RWPE1 (cell line): ENCODE results near the gene MDK.

Experiments
- CTCF ChIA-PET: fragments of 350-600 bp; sonication (Branson Sonifier 250); formaldehyde crosslinking; extraction: SDS; loops from one replicate; lab custom pipeline; 2021; lab: Yijun Ruan, JAX
- POLR2A ChIA-PET: fragments of 400-600 bp; formaldehyde crosslinking; extraction: SDS; loops from one replicate; lab custom pipeline; 2020; ENCODE audit warnings: antibody characterized with exemption; ENCODE audit not compliant: low non-redundant PET; lab: Yijun Ruan, JAX
- DNase-seq: peaks from one replicate; pipeline ENCODE4 v3.0.0; 2012; ENCODE audit warnings: low spot score
- H3K27ac ChIP-seq: fragments of 450-650 bp; 2 replicates; pipeline ENCODE4 v1.5.1; 2017
- TF ChIP-seq, protein P1 (sequence below): fragments of 450-650 bp; conservative IDR thresholded peaks from 2 replicates; pipeline ENCODE4 v1.5.1; 2017; ENCODE audit warnings: low read depth, mild to moderate bottlenecking

Gene MDK

DNA sequence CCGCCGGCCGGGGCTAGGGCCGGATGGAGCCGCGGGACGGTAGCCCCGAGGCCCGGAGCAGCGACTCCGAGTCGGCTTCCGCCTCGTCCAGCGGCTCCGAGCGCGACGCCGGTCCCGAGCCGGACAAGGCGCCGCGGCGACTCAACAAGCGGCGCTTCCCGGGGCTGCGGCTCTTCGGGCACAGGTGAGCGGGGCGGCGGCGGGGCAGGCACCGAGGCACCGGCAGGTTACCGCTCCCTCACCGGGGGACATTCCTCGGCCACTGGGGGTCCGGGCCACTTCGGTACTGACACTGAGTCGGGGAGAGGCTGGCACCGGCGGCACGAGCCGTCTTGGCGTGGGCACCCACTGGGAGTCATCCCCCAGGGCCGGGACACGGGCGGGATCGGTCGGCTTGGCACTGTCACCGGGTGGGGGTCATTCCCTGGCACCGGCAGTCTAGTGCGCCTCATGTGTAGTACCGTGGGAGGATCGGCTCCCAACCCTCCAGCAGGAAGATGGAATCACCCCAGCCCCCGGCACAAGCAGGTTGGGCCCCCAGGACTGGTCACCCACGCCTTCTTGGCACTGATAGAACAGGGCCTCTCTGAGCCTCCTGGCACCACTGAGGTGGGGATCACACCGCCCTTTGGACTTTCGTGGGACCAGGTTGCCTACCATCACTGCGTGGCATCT, 33.7 kb upstream of the MDK start:
- ChIA-PET CTCF (interaction anchor here (0.6 to 1.4 kb wide), 8 partner anchors 9 to 1206 kb away, joined by 3 to 7 read pairs (median 3); no protein-coding TSS in a partner anchor), POLR2A (no interaction called here)
- no peak for DNase-seq
- H3K27ac ChIP-seq: peak overlapping the region; percentile 90
- TF ChIP-seq, protein P1, sequence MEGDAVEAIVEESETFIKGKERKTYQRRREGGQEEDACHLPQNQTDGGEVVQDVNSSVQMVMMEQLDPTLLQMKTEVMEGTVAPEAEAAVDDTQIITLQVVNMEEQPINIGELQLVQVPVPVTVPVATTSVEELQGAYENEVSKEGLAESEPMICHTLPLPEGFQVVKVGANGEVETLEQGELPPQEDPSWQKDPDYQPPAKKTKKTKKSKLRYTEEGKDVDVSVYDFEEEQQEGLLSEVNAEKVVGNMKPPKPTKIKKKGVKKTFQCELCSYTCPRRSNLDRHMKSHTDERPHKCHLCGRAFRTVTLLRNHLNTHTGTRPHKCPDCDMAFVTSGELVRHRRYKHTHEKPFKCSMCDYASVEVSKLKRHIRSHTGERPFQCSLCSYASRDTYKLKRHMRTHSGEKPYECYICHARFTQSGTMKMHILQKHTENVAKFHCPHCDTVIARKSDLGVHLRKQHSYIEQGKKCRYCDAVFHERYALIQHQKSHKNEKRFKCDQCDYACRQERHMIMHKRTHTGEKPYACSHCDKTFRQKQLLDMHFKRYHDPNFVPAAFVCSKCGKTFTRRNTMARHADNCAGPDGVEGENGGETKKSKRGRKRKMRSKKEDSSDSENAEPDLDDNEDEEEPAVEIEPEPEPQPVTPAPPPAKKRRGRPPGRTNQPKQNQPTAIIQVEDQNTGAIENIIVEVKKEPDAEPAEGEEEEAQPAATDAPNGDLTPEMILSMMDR: no peak

DNA sequence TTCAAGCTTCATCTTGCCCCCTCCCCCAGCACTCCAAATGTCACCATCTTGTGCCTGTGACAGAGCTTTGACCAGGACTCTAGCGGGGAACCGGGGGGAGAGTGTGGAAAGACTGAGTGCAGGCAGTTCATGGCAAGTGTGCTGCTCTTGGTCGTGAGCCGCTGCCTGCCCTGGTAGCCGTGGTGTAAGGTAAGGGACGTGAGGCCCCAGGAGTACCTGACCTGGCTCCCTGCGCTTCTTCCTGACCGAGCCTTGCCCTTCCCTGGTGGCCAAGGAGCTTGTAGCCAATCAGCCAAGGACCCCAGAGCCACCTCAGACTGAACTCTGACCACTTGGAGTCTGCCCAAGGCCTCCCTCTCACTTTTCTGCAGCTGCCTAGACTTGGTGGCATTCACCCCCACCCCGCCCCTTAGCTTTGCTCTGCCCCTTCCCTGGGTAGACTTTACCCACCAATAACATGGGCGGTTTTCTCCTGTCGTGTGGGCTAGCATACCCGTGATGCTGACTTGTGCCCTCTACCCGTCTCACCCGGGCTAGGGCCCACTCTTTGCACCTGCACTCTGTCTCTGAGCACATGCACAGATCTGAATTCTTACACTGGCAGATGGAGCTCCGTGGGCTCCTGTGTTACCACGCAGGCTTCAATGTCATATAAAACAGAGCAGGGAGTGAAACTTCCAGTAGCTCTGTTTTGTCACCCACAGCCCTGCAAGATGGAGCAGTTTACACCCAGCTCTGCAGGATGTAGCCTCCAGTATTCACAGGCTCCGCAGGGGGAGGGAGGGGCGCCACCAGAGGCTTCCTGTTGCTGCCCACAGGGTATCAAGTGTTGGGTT, 32.7 kb upstream of the MDK start:
- ChIA-PET CTCF (interaction anchor here (0.6 to 1.4 kb wide), 5 partner anchors 15 to 1205 kb away, joined by 3 to 7 read pairs (median 5); no protein-coding TSS in a partner anchor), POLR2A (interaction anchor here (0.6 kb wide), 1 partner anchor 548 kb away, joined by 3 read pairs; no protein-coding TSS in a partner anchor)
- TF ChIP-seq, protein P1: no peak
- no peak for DNase-seq
- peak overlapping the region; percentile 90 for H3K27ac ChIP-seq

DNA sequence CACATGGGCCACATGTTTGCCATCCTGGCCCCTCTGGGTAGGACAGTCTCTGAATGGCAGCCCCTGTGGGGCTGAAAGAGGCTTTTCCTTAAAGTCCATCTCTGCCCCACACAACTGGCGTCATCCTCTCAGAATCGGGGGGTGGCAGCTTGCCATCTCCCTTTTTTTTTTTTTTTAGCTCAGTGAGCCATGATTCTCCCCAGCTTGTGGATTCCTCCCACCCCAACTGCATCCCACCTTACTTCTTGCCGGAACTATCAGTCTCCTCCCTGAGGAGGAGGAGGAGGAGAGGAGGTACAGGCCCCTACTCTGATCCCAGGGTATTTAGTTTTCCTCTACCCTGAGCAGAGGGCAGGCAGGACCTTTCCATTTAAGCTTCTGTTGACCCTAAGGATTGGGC, 30.8 kb upstream of the MDK start:
- TF ChIP-seq, protein P1: no peak
- H3K27ac ChIP-seq: peak overlapping the region; percentile 63; the same call in 1 of the 2 replicates
- no peak for DNase-seq
- CTCF ChIA-PET: interaction anchor here (0.5 to 1.3 kb wide), 2 partner anchors 111 to 196 kb away, joined by 3 to 4 read pairs; no protein-coding TSS in a partner anchor
- POLR2A ChIA-PET: no interaction called here

DNA sequence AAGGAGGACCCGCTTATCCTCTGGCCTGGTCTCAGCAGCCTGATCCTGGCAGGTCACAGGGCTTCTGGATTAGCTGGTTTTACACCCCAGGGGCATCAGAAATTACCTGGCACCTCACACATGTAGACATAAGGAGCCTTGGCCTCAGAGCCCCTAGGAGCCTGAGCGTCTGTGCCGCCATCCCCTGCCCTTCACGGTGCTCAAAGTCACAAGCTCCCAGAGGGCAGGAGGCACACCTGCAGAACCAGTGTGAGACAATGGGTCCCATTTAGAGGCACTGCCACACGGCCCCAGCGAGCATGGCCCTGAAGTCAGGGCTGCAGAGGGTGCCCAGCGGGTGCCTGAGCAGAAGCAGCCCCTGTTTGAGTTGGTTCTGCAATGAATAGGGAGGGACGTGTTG, 30.3 kb upstream of the MDK start:
- ChIA-PET CTCF (interaction anchor here (0.7 to 2.0 kb wide), 4 partner anchors 11 to 112 kb away, joined by 3 to 20 read pairs (median 5); no protein-coding TSS in a partner anchor), POLR2A (no interaction called here)
- no peak for DNase-seq
- TF ChIP-seq, protein P1: no peak
- H3K27ac ChIP-seq: peak overlapping the region; percentile 63

DNA sequence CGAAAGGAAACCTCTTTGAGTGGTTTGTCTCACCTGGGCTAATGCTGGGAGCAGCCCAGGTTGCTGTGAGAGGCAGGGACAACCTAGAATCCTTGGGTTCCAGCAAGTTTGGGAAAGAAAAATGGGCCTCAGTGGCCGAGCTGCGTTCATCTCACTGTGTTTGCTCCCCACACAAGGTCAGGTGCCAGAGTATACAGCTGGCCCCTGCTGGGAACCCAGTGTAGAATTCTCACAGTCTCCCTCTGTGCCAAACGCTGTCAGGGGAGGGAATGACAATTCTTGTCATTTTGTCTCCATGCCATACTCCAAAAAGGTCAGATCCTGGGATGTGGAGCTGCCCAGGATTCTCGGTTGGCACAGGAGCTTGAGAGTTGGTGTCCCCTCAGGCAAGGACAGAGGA, 29.9 kb upstream of the MDK start:
- ChIA-PET POLR2A (interaction anchor here (1.2 kb wide), 1 partner anchor 108 kb away, joined by 4 read pairs; no protein-coding TSS in a partner anchor), CTCF (interaction anchor here (0.6 to 2.1 kb wide), 8 partner anchors 10 to 112 kb away, joined by 3 to 20 read pairs (median 4); no protein-coding TSS in a partner anchor)
- H3K27ac ChIP-seq: peak overlapping the region; percentile 63
- TF ChIP-seq, protein P1: no peak
- no peak for DNase-seq
